ENCODE measurements around the gene KLHL5.

- TF ChIP-seq FOS (IDR thresholded peaks at IDR 0.05; ENCODE audit: low read depth, low read length) (no peak), CTCF (conservative IDR thresholded peaks at IDR 0.05; ENCODE audit: low read depth, low read length) (no peak), CHD1 (IDR thresholded peaks at IDR 0.05; ENCODE audit: low read depth, low read length) (no peak), RCOR1 (IDR thresholded peaks at IDR 0.05; ENCODE audit: insufficient replicate concordance, low read length) (no peak), CEBPB (IDR thresholded peaks at IDR 0.05; ENCODE audit: low read depth, low read length) (no peak), POLR2A (IDR thresholded peaks at IDR 0.05; ENCODE audit: low read depth, low read length) (no peak), RAD21 (IDR thresholded peaks at IDR 0.05; ENCODE audit: low read length) (no peak), SMC3 (IDR thresholded peaks at IDR 0.05; ENCODE audit: low read depth, low read length) (no peak), MAZ (IDR thresholded peaks at IDR 0.05; ENCODE audit: borderline replicate concordance, low read depth, low read length) (no peak), MXI1 (IDR thresholded peaks at IDR 0.05; ENCODE audit: borderline replicate concordance, low read depth, low read length) (no peak), USF2 (IDR thresholded peaks at IDR 0.05; ENCODE audit: low read depth, low read length) (no peak), ELK1 (IDR thresholded peaks at IDR 0.05; ENCODE audit: borderline replicate concordance, low read depth, low read length) (no peak)
Observed at GRCh38 chr4:39036172-39036571, 25.9 kb upstream of the KLHL5 start.

Measured in IMR-90 (cell line).